Fibroblast of lung (primary cell): ENCODE data around the gene AKAP6. TPM values are rescaled to one million over a fixed set of nuclear protein-coding genes. Genes with fewer than 3 reads are reported as not detected.

Experiments used
- DNase-seq, 2 donors: peaks; one replicate each; pipeline versions ENCODE4 v3.0.0 to v3.0.0-alpha.2; 2010; ENCODE audit warnings: low read depth in 2 of 2
- H2AFZ ChIP-seq: 2 replicates; pipeline ENCODE4 v1.5.1; 2012; ENCODE audit warnings: low read length, control low read depth, inconsistent platforms
- H3K27ac ChIP-seq: 2 replicates; pipeline ENCODE4 v1.5.1; 2011; ENCODE audit warnings: low read length, control low read depth; ENCODE audit not compliant: insufficient read depth
- H3K27me3 ChIP-seq: 2 replicates; pipeline ENCODE4 v1.5.1; 2011; ENCODE audit warnings: mild to moderate bottlenecking, low read length; ENCODE audit not compliant: control insufficient read depth, insufficient read depth
- H3K36me3 ChIP-seq: 2 replicates; pipeline ENCODE4 v1.5.1; 2011; ENCODE audit warnings: low read length; ENCODE audit not compliant: control insufficient read depth, insufficient read depth
- H3K4me1 ChIP-seq: 2 replicates; pipeline ENCODE4 v1.5.1; 2011; ENCODE audit warnings: low read length; ENCODE audit not compliant: control insufficient read depth, insufficient read depth; ENCODE audit errors: extremely low read depth
- H3K4me2 ChIP-seq: 2 replicates; pipeline ENCODE4 v1.5.1; 2011; ENCODE audit warnings: low read length, control low read depth; ENCODE audit not compliant: insufficient read depth; ENCODE audit errors: extremely low read depth
- H3K4me3 ChIP-seq, 4 experiments: fragments of 200-600 bp in 1 of 4; sonication (generic) in 1 of 4; replicated peaks in 1 of 4; 2 replicates each; pipeline ENCODE4 v1.5.1; 2011 to 2016; ENCODE audit warnings: low read length in 4 of 4, low read depth in 3 of 4, mild to moderate bottlenecking in 3 of 4, control low read depth in 2 of 4, inconsistent platforms in 1 of 4, mixed read lengths in 1 of 4; ENCODE audit not compliant: insufficient read depth in 1 of 4; ENCODE audit errors: control extremely low read depth in 1 of 4
- H3K79me2 ChIP-seq: 2 replicates; pipeline ENCODE4 v1.5.1; 2012; ENCODE audit warnings: mild to moderate bottlenecking, low read length, inconsistent platforms; ENCODE audit not compliant: control insufficient read depth, insufficient read depth
- H3K9ac ChIP-seq: 2 replicates; pipeline ENCODE4 v1.5.1; 2011; ENCODE audit warnings: mild to moderate bottlenecking, low read length, control low read depth; ENCODE audit not compliant: insufficient read depth
- H3K9me3 ChIP-seq: 2 replicates; pipeline ENCODE4 v1.5.1; 2012; ENCODE audit warnings: low read depth, low read length; ENCODE audit not compliant: control insufficient read depth, insufficient read depth
- H4K20me1 ChIP-seq: 2 replicates; pipeline ENCODE4 v1.5.1; 2011; ENCODE audit warnings: low read length; ENCODE audit not compliant: control insufficient read depth, insufficient read depth; ENCODE audit errors: extremely low read depth
- EZH2 ChIP-seq: IDR thresholded peaks from 2 replicates; pipeline ENCODE4 v1.5.1; 2012; ENCODE audit warnings: low read length, control low read depth, mild to moderate bottlenecking; ENCODE audit errors: missing control alignments
- polyA plus RNA-seq, 2 donors: library from polyadenylated mRNA; depleted of rRNA in 1 of 2; stranded (reverse) in 1 of 2; unstranded in 1 of 2; fragments of >200 nt; gene quantifications; 2 replicates each; pipeline ENCODE4 v1.2.1, GENCODE V29; 2011 to 2012; ENCODE audit warnings: missing spikeins in 1 of 2
- total RNA-seq: library from RNA; depleted of rRNA; stranded (reverse); fragments of >200 nt; gene quantifications from 2 replicates; pipeline ENCODE4 v1.2.1, GENCODE V29; 2014
- TF ChIP-seq, protein P1 (sequence below), 2 donors: IDR thresholded peaks in 1 of 2; conservative IDR thresholded peaks in 1 of 2; 1 replicate in 1 of 2; 2 replicates in 1 of 2; pipeline ENCODE4 v1.5.1; 2011 to 2012; ENCODE audit warnings: low read length in 2 of 2, control low read depth in 1 of 2, inconsistent platforms in 1 of 2, low read depth in 1 of 2, mild to moderate bottlenecking in 1 of 2

Gene AKAP6
- total and polyA plus RNA-seq, 2 donors (not counting 1 experiment from before 2014, with no cell fraction given), result 3.3 to 10.9 TPM

DNA sequence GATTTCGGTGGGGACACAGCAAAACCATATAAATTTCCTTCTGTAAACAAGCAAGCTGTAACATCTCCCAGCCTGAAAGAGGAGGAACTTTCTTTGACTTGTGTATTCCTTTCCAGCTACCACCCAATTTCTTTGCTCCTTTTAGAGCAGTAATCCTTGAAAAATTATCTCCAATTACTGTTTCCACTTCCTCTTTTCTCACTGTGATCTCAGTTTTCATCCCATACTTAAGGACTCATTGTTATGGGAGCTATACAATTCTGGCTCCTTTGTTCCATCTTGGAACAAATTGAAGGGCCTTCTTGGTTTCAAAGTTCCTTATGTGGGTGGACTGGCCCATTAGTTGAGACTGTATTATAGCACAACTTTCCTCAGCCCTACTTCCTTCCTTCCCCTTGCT is 152.6 kb downstream of the AKAP6 start:
- H3K36me3 ChIP-seq, result no peaks in the 10 kb centered on the region
- no peaks in the 10 kb centered on the region for H3K79me2 ChIP-seq
- no peak overlapping the region for H2AFZ ChIP-seq
- H4K20me1 ChIP-seq, result no peaks in the 10 kb centered on the region
- no peak overlapping the region for H3K4me2 ChIP-seq
- H3K27ac ChIP-seq, result no peak overlapping the region
- H3K4me3 ChIP-seq, result no peak overlapping the region
- TF ChIP-seq, protein P1, sequence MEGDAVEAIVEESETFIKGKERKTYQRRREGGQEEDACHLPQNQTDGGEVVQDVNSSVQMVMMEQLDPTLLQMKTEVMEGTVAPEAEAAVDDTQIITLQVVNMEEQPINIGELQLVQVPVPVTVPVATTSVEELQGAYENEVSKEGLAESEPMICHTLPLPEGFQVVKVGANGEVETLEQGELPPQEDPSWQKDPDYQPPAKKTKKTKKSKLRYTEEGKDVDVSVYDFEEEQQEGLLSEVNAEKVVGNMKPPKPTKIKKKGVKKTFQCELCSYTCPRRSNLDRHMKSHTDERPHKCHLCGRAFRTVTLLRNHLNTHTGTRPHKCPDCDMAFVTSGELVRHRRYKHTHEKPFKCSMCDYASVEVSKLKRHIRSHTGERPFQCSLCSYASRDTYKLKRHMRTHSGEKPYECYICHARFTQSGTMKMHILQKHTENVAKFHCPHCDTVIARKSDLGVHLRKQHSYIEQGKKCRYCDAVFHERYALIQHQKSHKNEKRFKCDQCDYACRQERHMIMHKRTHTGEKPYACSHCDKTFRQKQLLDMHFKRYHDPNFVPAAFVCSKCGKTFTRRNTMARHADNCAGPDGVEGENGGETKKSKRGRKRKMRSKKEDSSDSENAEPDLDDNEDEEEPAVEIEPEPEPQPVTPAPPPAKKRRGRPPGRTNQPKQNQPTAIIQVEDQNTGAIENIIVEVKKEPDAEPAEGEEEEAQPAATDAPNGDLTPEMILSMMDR (conservative IDR thresholded peaks at IDR 0.05 in 1 of 2, IDR thresholded peaks at IDR 0.05 in 1 of 2; ENCODE audit: low read depth in 1 of 2, low read length in 2 of 2), result no peak
- no peak for TF ChIP-seq EZH2
- no peak for DNase-seq
- H3K9me3 ChIP-seq, result no peaks in the 10 kb centered on the region
- H3K4me1 ChIP-seq, result no peaks in the 10 kb centered on the region
- H3K9ac ChIP-seq, result no peak overlapping the region
- no peaks in the 10 kb centered on the region for H3K27me3 ChIP-seq

DNA sequence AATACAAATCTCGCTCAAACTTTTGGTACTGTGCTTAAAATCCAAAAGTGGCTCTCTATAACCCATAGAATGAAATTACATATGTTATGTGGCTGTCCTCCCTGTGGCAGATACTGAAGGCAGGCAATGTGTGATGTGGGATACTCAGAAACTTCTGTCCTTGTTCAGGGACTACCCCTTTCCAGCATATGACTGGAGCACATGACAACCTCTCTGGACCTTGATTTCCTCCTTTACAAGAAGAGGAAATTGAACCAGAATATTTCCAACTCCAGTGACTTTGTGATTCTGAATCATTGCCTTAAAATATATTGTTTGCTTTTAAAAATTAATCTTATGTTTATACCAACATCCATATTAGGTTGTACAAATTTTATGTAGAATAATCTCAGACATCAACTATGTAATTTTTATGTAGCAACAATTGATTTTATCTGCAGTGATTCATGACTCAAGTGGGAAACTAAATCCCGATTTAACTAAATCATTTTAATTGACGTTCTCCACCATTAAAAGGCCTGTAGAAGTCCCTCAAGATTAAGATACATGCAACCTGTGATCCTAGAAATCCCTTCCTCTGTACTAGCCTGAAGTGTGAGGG is 162.4 kb downstream of the AKAP6 start:
- Histone ChIP-seq H3K4me3 (no peak overlapping the region), H3K27ac (no peak overlapping the region), H3K4me2 (no peak overlapping the region), H3K4me1 (peaks cover 3% of the 10 kb centered on the region), H2AFZ (no peak overlapping the region), H3K79me2 (no peaks in the 10 kb centered on the region), H3K9me3 (no peaks in the 10 kb centered on the region), H3K9ac (no peak overlapping the region), H4K20me1 (no peaks in the 10 kb centered on the region), H3K27me3 (no peaks in the 10 kb centered on the region), H3K36me3 (no peaks in the 10 kb centered on the region)
- no peak for DNase-seq
- no peak for TF ChIP-seq EZH2
- TF ChIP-seq, protein P1 (conservative IDR thresholded peaks at IDR 0.05 in 1 of 2, IDR thresholded peaks at IDR 0.05 in 1 of 2; ENCODE audit: low read depth in 1 of 2, low read length in 2 of 2), result no peak

DNA sequence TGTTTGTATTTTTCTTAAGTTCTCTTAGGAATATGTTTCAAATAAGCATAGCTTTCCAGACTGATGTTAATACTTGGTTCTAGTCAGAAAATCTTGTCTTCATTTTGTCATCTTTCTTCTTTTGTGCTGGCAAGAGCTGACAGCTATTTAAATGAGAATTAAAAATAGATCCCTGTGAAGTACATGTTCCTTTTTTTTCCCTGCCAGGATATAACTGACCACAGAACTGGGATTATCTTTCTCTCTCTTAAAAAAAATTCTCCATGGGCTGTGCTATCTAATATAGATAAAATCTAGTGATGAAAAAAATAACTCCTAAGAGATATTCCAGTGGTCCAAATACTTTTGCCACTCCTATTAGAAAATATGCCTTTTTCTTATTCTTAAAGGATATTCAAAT is 163.4 kb downstream of the AKAP6 start:
- Histone ChIP-seq H3K27me3 (no peaks in the 10 kb centered on the region), H3K4me1 (peaks cover 3% of the 10 kb centered on the region), H4K20me1 (no peaks in the 10 kb centered on the region), H3K27ac (no peak overlapping the region), H3K4me3 (no peak overlapping the region), H3K9me3 (no peaks in the 10 kb centered on the region), H3K79me2 (no peaks in the 10 kb centered on the region), H2AFZ (no peak overlapping the region), H3K36me3 (no peaks in the 10 kb centered on the region), H3K9ac (no peak overlapping the region), H3K4me2 (no peak overlapping the region)
- DNase-seq, result peak in 1 of 2 donors; percentile 29
- TF ChIP-seq EZH2, result no peak
- TF ChIP-seq, protein P1 (conservative IDR thresholded peaks at IDR 0.05 in 1 of 2, IDR thresholded peaks at IDR 0.05 in 1 of 2; ENCODE audit: low read depth in 1 of 2, low read length in 2 of 2), result no peak
